ENCODE measurements around the gene MAP4K5. TPM values are rescaled to one million over a fixed set of nuclear protein-coding genes. Genes with fewer than 3 reads are reported as not detected.

Gene MAP4K5
- total and polyA plus RNA-seq, 2 of the 4 experiments (the other 2 are of a cell fraction) = 33.1 to 46.1 TPM

DNA sequence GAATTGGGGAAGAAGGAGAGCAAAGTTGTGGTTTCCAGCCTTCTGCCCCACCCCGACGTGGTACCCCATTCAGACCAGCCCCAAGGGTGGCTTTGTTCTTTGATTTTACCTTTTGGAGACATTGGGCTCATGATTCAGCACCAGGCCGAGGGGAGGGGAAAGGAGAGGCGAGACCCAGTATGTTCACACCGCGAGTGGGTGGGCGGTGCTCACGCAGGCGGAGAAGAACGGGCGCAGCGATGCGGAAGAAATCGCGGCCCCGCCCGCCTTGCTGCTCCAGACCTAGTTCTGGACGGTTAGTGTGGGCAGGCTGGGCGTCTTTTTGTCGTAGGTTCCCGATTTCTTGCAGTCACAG is 28.5 kb upstream of the MAP4K5 start:
- H3K9ac ChIP-seq (ENCODE audit: low read depth, low read length) = peak overlapping the region; percentile 87
- peak overlapping the region; percentile 60 for H4K91ac ChIP-seq (ENCODE audit: insufficient read depth, low read depth, low read length)
- H3K27me3 ChIP-seq (ENCODE audit: control insufficient read depth, insufficient read depth, low read length) = no peaks in the 10 kb centered on the region
- BruUV-seq (replicated peaks) = no TSS peak
- peak overlapping the region; percentile 92 for H3K4me3 ChIP-seq (ENCODE audit: insufficient read depth, low read depth, low read length)
- ChIA-PET POLR2A (ENCODE audit: unreplicated experiment) (no interaction called here), CTCF (interaction anchor here (1.7 kb wide), 1 partner anchor 18 kb away, joined by 4 read pairs; no protein-coding TSS in a partner anchor)
- H2BK20ac ChIP-seq (ENCODE audit: low read depth, low read length) = no peak overlapping the region; the same call in 1 of the 2 replicates
- peak overlapping the region; percentile 81 for H3K27ac ChIP-seq (ENCODE audit: insufficient read depth, low read length)
- peak overlapping the region; percentile 89 for H2AK9ac ChIP-seq (replicated peaks; ENCODE audit: low read depth, low read length, poor library complexity)
- H3K4ac ChIP-seq (ENCODE audit: low read depth, low read length) = peak overlapping the region; percentile 55
- no peaks in the 10 kb centered on the region for H3K36me3 ChIP-seq (ENCODE audit: control insufficient read depth, insufficient read depth, low read length)
- 0 out of 2 replicates have a peak overlapping the region, but pooled peaks have one; percentile 15 for H2AK5ac ChIP-seq (ENCODE audit: low read depth, low read length)
- peak overlapping the region; percentile 69 for H3K18ac ChIP-seq (ENCODE audit: low read depth, low read length)
- no peaks in the 10 kb centered on the region for H3K4me1 ChIP-seq (ENCODE audit: control insufficient read depth, insufficient read depth, low read length)
- peak overlapping the region; percentile 76 for H4K5ac ChIP-seq (ENCODE audit: low read depth, low read length)
- H3K4me2 ChIP-seq (ENCODE audit: low read depth, low read length) = peak overlapping the region; percentile 88
- intact Hi-C loops (cut with micrococcal nuclease) = no loop called here
- peak overlapping the region; percentile 89 for H3K23ac ChIP-seq (ENCODE audit: low read depth, low read length)
- H4K20me1 ChIP-seq (ENCODE audit: insufficient read depth, low read length) = no peaks in the 10 kb centered on the region
- dilution Hi-C loops (cut with HindIII; ENCODE audit: low sequenced_read_pairs, unreplicated experiment) = no loop called here
- in situ Hi-C loops (cut with MboI; ENCODE audit: low sequenced_read_pairs) = no loop called here
- H4K8ac ChIP-seq (ENCODE audit: low read depth in 2 of 2, low read length in 2 of 2) = peak overlapping the region; percentile 71 to 85; a peak in 3 of 4 replicates
- no peaks in the 10 kb centered on the region for H3K9me3 ChIP-seq (ENCODE audit: control insufficient read depth, insufficient read depth, low read length)
- H2BK5ac ChIP-seq (ENCODE audit: low read depth, low read length, poor library complexity, severe bottlenecking) = peak overlapping the region; percentile 83
- peaks cover 2 to 7% of the 10 kb centered on the region in 2 experiments; a peak in 1 of 4 replicates for H3K79me1 ChIP-seq (ENCODE audit: low read depth in 1 of 2, low read length in 2 of 2)
- H3K9me1 ChIP-seq (ENCODE audit: insufficient read depth, low read length) = no peaks in the 10 kb centered on the region
- H2AFZ ChIP-seq (replicated peaks; ENCODE audit: low read length, poor library complexity) = peak overlapping the region; percentile 90
- H2BK15ac ChIP-seq (ENCODE audit: low read depth, low read length) = peak overlapping the region; percentile 70; the same call in 1 of the 3 replicates
- peak overlapping the region; percentile 77; the same call in 1 of the 2 replicates for H3K56ac ChIP-seq (ENCODE audit: extremely low read depth, insufficient read depth, low read length)
- H3K14ac ChIP-seq (replicated peaks; ENCODE audit: low read depth, low read length) = peak overlapping the region; percentile 62
- WGBS, 2 experiments (ENCODE audit: extremely low coverage in 2 of 2, insufficient read length in 1 of 2) = 0% methylated on average over 2 of the region's 21 CpGs; no CpG with 5 or more reads in 1 of the 2 experiments
- TF ChIP-seq CHD1 (IDR thresholded peaks at IDR 0.05; ENCODE audit: low read depth, low read length) (no peak), BHLHE40 (IDR thresholded peaks at IDR 0.05; ENCODE audit: low read depth, low read length) (no peak), FOS (IDR thresholded peaks at IDR 0.05; ENCODE audit: low read depth, low read length) (no peak), MAFK (IDR thresholded peaks at IDR 0.05; ENCODE audit: low read depth, low read length) (no peak), CEBPB (IDR thresholded peaks at IDR 0.05; ENCODE audit: low read depth, low read length) (no peak), SMC3 (IDR thresholded peaks at IDR 0.05; ENCODE audit: low read depth, low read length) (no peak), POLR2A (IDR thresholded peaks at IDR 0.05; ENCODE audit: low read depth, low read length) (0 out of 2 replicates have a peak, but pooled peaks have one; percentile 13), MAZ (IDR thresholded peaks at IDR 0.05; ENCODE audit: borderline replicate concordance, low read depth, low read length) (no peak), CTCF (conservative IDR thresholded peaks at IDR 0.05; ENCODE audit: low read depth, low read length) (no peak), MXI1 (IDR thresholded peaks at IDR 0.05; ENCODE audit: borderline replicate concordance, low read depth, low read length) (0 out of 2 replicates have a peak, but pooled peaks have one; percentile 7), RCOR1 (IDR thresholded peaks at IDR 0.05; ENCODE audit: insufficient replicate concordance, low read length) (no peak), RFX5 (IDR thresholded peaks at IDR 0.05; ENCODE audit: low read depth, low read length) (no peak), RAD21 (IDR thresholded peaks at IDR 0.05; ENCODE audit: low read length) (no peak), USF2 (IDR thresholded peaks at IDR 0.05; ENCODE audit: low read depth, low read length) (no peak), ELK1 (IDR thresholded peaks at IDR 0.05; ENCODE audit: borderline replicate concordance, low read depth, low read length) (no peak)
- DNase-seq = peak; percentile 71
- H2BK120ac ChIP-seq (ENCODE audit: low read depth, low read length) = peak overlapping the region; percentile 22; the same call in 1 of the 2 replicates
- ATAC-seq (ENCODE audit: low read depth) = peak; percentile 79

All from IMR-90 (cell line).